ENCODE measurements around the gene SLC35F1. TPM values are rescaled to one million over a fixed set of nuclear protein-coding genes. Genes with fewer than 3 reads are reported as not detected.

SLC35F1 gene
- total and polyA plus RNA-seq, 2 experiments from 2014 or later = 0.04 to 0.43 TPM

- H3K27me3 ChIP-seq = no peaks in the 10 kb centered on the region
- no peak for DNase-seq (ENCODE audit: low spot score)
- H3K36me3 ChIP-seq (replicated peaks; ENCODE audit: insufficient read depth, low read depth) = no peaks in the 10 kb centered on the region
- no peak overlapping the region for H3K27ac ChIP-seq
- H3K4me2 ChIP-seq = no peak overlapping the region
- WGBS (ENCODE audit: low lambda C conversion rate, missing lambda C conversion rate) = 85% methylated on average over 4 of the region's 4 CpGs
- H4K20me1 ChIP-seq (ENCODE audit: insufficient read depth, poor library complexity, severe bottlenecking) = no peaks in the 10 kb centered on the region
- H3K4me1 ChIP-seq (ENCODE audit: insufficient read depth) = no peaks in the 10 kb centered on the region
- H2AFZ ChIP-seq = no peak overlapping the region
- TF ChIP-seq EZH2phosphoT487 (IDR thresholded peaks at IDR 0.05; ENCODE audit: low read depth, severe bottlenecking, unreplicated experiment) (no peak), EZH2 (IDR thresholded peaks at IDR 0.05; ENCODE audit: borderline replicate concordance) (no peak), CTCF (IDR thresholded peaks at IDR 0.05; ENCODE audit: poor library complexity) (no peak)
- no peaks in the 10 kb centered on the region for H3K79me2 ChIP-seq
- no peak overlapping the region for H3K4me3 ChIP-seq
- no peaks in the 10 kb centered on the region for H3K9me3 ChIP-seq (ENCODE audit: low read depth)
- no peaks in the 10 kb centered on the region for H3K9me2 ChIP-seq (replicated peaks; ENCODE audit: insufficient read depth)
Measured at GRCh38 chr6:118042855-118043254, 135.8 kb downstream of the SLC35F1 start.

GRCh38 chr6:118044275-118044674 lies 137.2 kb downstream of the SLC35F1 start:
- no peaks in the 10 kb centered on the region for H3K9me2 ChIP-seq (replicated peaks; ENCODE audit: insufficient read depth)
- 78% methylated on average over 2 of the region's 2 CpGs for WGBS (ENCODE audit: low lambda C conversion rate, missing lambda C conversion rate)
- H3K27ac ChIP-seq = no peak overlapping the region
- H3K79me2 ChIP-seq = no peaks in the 10 kb centered on the region
- no peaks in the 10 kb centered on the region for H4K20me1 ChIP-seq (ENCODE audit: insufficient read depth, poor library complexity, severe bottlenecking)
- H3K4me2 ChIP-seq = no peak overlapping the region
- no peaks in the 10 kb centered on the region for H3K27me3 ChIP-seq
- DNase-seq (ENCODE audit: low spot score) = no peak
- H3K9me3 ChIP-seq (ENCODE audit: low read depth) = no peaks in the 10 kb centered on the region
- no peaks in the 10 kb centered on the region for H3K36me3 ChIP-seq (replicated peaks; ENCODE audit: insufficient read depth, low read depth)
- TF ChIP-seq CTCF (IDR thresholded peaks at IDR 0.05; ENCODE audit: poor library complexity) (no peak), EZH2 (IDR thresholded peaks at IDR 0.05; ENCODE audit: borderline replicate concordance) (no peak), EZH2phosphoT487 (IDR thresholded peaks at IDR 0.05; ENCODE audit: low read depth, severe bottlenecking, unreplicated experiment) (no peak)
- H3K4me3 ChIP-seq = no peak overlapping the region
- no peaks in the 10 kb centered on the region for H3K4me1 ChIP-seq (ENCODE audit: insufficient read depth)
- no peak overlapping the region for H2AFZ ChIP-seq

GRCh38 chr6:118054082-118054481 lies 147.0 kb downstream of the SLC35F1 start:
- DNase-seq (ENCODE audit: low spot score) = no peak
- TF ChIP-seq EZH2phosphoT487 (IDR thresholded peaks at IDR 0.05; ENCODE audit: low read depth, severe bottlenecking, unreplicated experiment) (no peak), CTCF (IDR thresholded peaks at IDR 0.05; ENCODE audit: poor library complexity) (no peak), EZH2 (IDR thresholded peaks at IDR 0.05; ENCODE audit: borderline replicate concordance) (no peak)
- Histone ChIP-seq H3K27ac (no peak overlapping the region), H3K9me2 (replicated peaks; ENCODE audit: insufficient read depth) (no peaks in the 10 kb centered on the region), H3K79me2 (no peaks in the 10 kb centered on the region), H3K4me2 (no peak overlapping the region), H3K4me3 (no peak overlapping the region), H3K27me3 (no peaks in the 10 kb centered on the region), H2AFZ (no peak overlapping the region), H4K20me1 (ENCODE audit: insufficient read depth, poor library complexity, severe bottlenecking) (no peaks in the 10 kb centered on the region), H3K36me3 (replicated peaks; ENCODE audit: insufficient read depth, low read depth) (no peaks in the 10 kb centered on the region), H3K4me1 (ENCODE audit: insufficient read depth) (no peaks in the 10 kb centered on the region), H3K9me3 (ENCODE audit: low read depth) (no peaks in the 10 kb centered on the region)
- WGBS (ENCODE audit: low lambda C conversion rate, missing lambda C conversion rate) = 97% methylated on average over 1 of the region's 1 CpG

- TF ChIP-seq EZH2 (IDR thresholded peaks at IDR 0.05; ENCODE audit: borderline replicate concordance) (no peak), EZH2phosphoT487 (IDR thresholded peaks at IDR 0.05; ENCODE audit: low read depth, severe bottlenecking, unreplicated experiment) (no peak), CTCF (IDR thresholded peaks at IDR 0.05; ENCODE audit: poor library complexity) (no peak)
- 85% methylated on average over 8 of the region's 8 CpGs for WGBS (ENCODE audit: low lambda C conversion rate, missing lambda C conversion rate)
- H3K4me2 ChIP-seq = no peak overlapping the region
Measured at GRCh38 chr6:118061666-118062065, 154.6 kb downstream of the SLC35F1 start.

More at GRCh38 chr6:118061666-118062065, 154.6 kb downstream of the SLC35F1 start:
- H3K27ac ChIP-seq = no peak overlapping the region
- no peaks in the 10 kb centered on the region for H3K9me2 ChIP-seq (replicated peaks; ENCODE audit: insufficient read depth)
- no peaks in the 10 kb centered on the region for H3K36me3 ChIP-seq (replicated peaks; ENCODE audit: insufficient read depth, low read depth)
- H3K27me3 ChIP-seq = no peaks in the 10 kb centered on the region
- no peaks in the 10 kb centered on the region for H3K4me1 ChIP-seq (ENCODE audit: insufficient read depth)
- H3K9me3 ChIP-seq (ENCODE audit: low read depth) = no peaks in the 10 kb centered on the region
- H3K79me2 ChIP-seq = no peaks in the 10 kb centered on the region
- no peak overlapping the region for H2AFZ ChIP-seq
- no peaks in the 10 kb centered on the region for H4K20me1 ChIP-seq (ENCODE audit: insufficient read depth, poor library complexity, severe bottlenecking)
- H3K4me3 ChIP-seq = no peak overlapping the region
- no peak for DNase-seq (ENCODE audit: low spot score)

Data from hepatocyte (in vitro differentiated cells).